Astrocyte of the cerebellum (primary cell): ENCODE results near the gene SLIT3.

Experiments
- DNase-seq: peaks from one replicate; pipeline ENCODE4 v3.0.0-alpha.2; 2011; ENCODE audit warnings: low read depth
- H3K4me3 ChIP-seq: 2 replicates; pipeline ENCODE4 v1.5.1; 2011; ENCODE audit warnings: mild to moderate bottlenecking, low read depth, low read length, moderate library complexity
- CTCF ChIP-seq: IDR thresholded peaks from 2 replicates; pipeline ENCODE4 v1.5.1; 2012; ENCODE audit warnings: low read length, low read depth, moderate library complexity, mild to moderate bottlenecking; ENCODE audit errors: missing control alignments
- in situ Hi-C: cut with HindIII; loops from 2 replicates; pipeline ENCODE4 v1.10.0; 2017; ENCODE audit warnings: low sequenced_read_pairs

The SLIT3 gene

GRCh38 chr5:169288066-169288930, 12.6 kb downstream of the SLIT3 start:
- H3K4me3 ChIP-seq: no peak overlapping the region
- DNase-seq: no peak
- TF ChIP-seq CTCF: no peak
- in situ Hi-C loops: no loop called here

GRCh38 chr5:169287529-169287928, 13.4 kb downstream of the SLIT3 start:
- in situ Hi-C loops: no loop called here

GRCh38 chr5:169286572-169287300, 14.2 kb downstream of the SLIT3 start:
- no peak for TF ChIP-seq CTCF
- no peak overlapping the region for H3K4me3 ChIP-seq
- DNase-seq: no peak
- in situ Hi-C loops: no loop called here

More at GRCh38 chr5:169287529-169287928, 13.4 kb downstream of the SLIT3 start:
- no peak overlapping the region for H3K4me3 ChIP-seq
- TF ChIP-seq CTCF: no peak
- DNase-seq: no peak

GRCh38 chr5:169283887-169284286, 17.1 kb downstream of the SLIT3 start:
- DNase-seq: no peak
- in situ Hi-C loops: no loop called here
- TF ChIP-seq CTCF: no peak
- H3K4me3 ChIP-seq: no peak overlapping the region

GRCh38 chr5:169281625-169282024, 19.3 kb downstream of the SLIT3 start:
- DNase-seq: no peak
- in situ Hi-C loops: no loop called here
- no peak overlapping the region for H3K4me3 ChIP-seq
- TF ChIP-seq CTCF: no peak

GRCh38 chr5:169280696-169281095, 20.2 kb downstream of the SLIT3 start:
- TF ChIP-seq CTCF: no peak
- in situ Hi-C loops: no loop called here
- no peak overlapping the region for H3K4me3 ChIP-seq
- no peak for DNase-seq
